Bronchial epithelial cell (primary cell): ENCODE data around the gene HMCN2. TPM values are rescaled to one million over a fixed set of nuclear protein-coding genes. Genes with fewer than 3 reads are reported as not detected.

Experiments
- DNase-seq: peaks from one replicate; pipeline ENCODE4 v3.0.0-alpha.2; 2010; ENCODE audit warnings: low read depth
- FAIRE-seq: peaks from 2 replicates; lab custom pipeline; 2011; peaks lifted over from hg19 to GRCh38; lab: Jason Lieb, UNC
- H3K27me3 ChIP-seq: 2 replicates; pipeline ENCODE4 v1.5.1; 2011; ENCODE audit warnings: low read length; ENCODE audit not compliant: control insufficient read depth, insufficient read depth
- H3K36me3 ChIP-seq: 2 replicates; pipeline ENCODE4 v1.5.1; 2011; ENCODE audit warnings: low read length; ENCODE audit not compliant: control insufficient read depth, insufficient read depth
- H3K4me3 ChIP-seq: 2 replicates; pipeline ENCODE4 v1.5.1; 2011; ENCODE audit warnings: mild to moderate bottlenecking, low read depth, low read length, control low read depth
- CTCF ChIP-seq: IDR thresholded peaks from 2 replicates; pipeline ENCODE4 v1.5.1; 2011; ENCODE audit warnings: mild to moderate bottlenecking, moderate library complexity, low read length, control low read depth, inconsistent platforms; ENCODE audit not compliant: insufficient read depth, severe bottlenecking
- total RNA-seq: library from RNA; depleted of rRNA; stranded (reverse); fragments of >200 nt; gene quantifications from 2 replicates; pipeline ENCODE4 v1.2.1, GENCODE V29; 2014

HMCN2 gene
- total RNA-seq, 1 donor from 2014 or later, result under 0.01 TPM

DNA sequence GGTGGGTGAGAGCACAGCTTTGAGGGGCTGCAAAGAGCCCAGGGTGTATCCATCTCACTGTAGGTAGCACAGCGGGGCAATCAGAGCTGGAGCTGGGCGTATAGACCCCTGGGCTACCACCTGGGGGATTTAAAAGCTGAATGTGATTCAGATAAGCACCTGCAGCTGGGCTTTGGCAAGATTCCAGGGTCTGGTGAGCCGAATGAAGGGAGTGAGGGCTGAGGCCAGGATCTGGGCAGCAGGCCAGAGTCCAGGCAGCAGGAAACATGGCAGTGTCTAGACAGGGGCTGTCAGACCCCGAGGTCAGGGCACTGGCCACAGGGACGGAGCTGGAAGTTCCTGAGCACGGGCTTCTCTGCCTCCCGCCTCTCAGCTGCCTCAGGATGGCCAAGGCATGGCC lies 187.9 kb downstream of the HMCN2 start:
- H3K36me3 ChIP-seq, result no peaks in the 10 kb centered on the region
- no peak for TF ChIP-seq CTCF
- no peak overlapping the region for H3K4me3 ChIP-seq
- FAIRE-seq (no peak), DNase-seq (no peak)
- no peaks in the 10 kb centered on the region for H3K27me3 ChIP-seq

- Histone ChIP-seq H3K27me3 (no peaks in the 10 kb centered on the region), H3K36me3 (no peaks in the 10 kb centered on the region), H3K4me3 (no peak overlapping the region)
- FAIRE-seq (peak; percentile 95), DNase-seq (no peak)
- TF ChIP-seq CTCF, result no peak
These were observed 188.7 kb downstream of the HMCN2 start for GRCh38 chr9:130454096-130454811.

DNA sequence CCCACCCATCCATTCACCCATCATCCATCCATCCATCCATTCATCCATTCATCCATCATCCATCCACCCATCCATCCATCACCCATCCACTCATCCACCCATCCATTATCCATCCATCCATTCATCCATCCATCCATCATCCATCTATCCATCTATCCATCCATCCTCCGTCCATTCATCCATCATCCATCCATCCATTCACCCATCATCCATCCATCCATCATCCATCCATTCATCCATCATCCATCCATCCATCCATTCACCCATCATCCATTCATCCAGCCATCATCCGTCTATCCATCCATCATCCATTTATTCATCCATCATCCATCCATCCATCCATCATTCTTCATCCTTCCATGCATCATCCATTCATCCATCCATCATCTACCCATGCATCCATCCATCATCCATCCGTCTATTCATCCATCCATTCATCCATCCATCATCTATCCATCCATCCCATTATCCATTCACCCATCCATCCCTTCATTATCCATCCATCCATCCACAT lies 189.3 kb downstream of the HMCN2 start:
- H3K27me3 ChIP-seq, result no peaks in the 10 kb centered on the region
- H3K36me3 ChIP-seq, result no peaks in the 10 kb centered on the region
- no peak overlapping the region for H3K4me3 ChIP-seq
- no peak for FAIRE-seq
- DNase-seq, result no peak
- TF ChIP-seq CTCF, result no peak

- FAIRE-seq, result no peak
- no peak for DNase-seq
- TF ChIP-seq CTCF, result no peak
- Histone ChIP-seq H3K27me3 (no peaks in the 10 kb centered on the region), H3K36me3 (no peaks in the 10 kb centered on the region), H3K4me3 (no peak overlapping the region)
These were observed 192.7 kb downstream of the HMCN2 start for GRCh38 chr9:130458027-130458803.

DNA sequence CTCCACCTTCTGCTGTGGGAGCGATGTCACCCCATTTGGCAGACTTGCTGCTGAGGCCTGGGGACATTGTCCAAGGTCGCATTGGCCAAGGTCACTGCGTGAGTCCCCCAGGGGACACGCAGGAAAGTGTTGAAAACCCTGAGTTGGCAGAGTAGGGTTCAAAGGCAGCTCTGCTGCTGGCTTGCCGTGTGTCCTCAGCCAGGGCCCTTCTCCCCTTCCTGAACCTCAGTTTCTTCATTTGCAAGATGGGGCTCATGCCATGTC lies 193.2 kb downstream of the HMCN2 start:
- H3K4me3 ChIP-seq, result no peak overlapping the region
- DNase-seq, result no peak
- H3K27me3 ChIP-seq, result no peaks in the 10 kb centered on the region
- no peak for TF ChIP-seq CTCF
- peaks cover under 1% of the 10 kb centered on the region for H3K36me3 ChIP-seq
- no peak for FAIRE-seq

- Histone ChIP-seq H3K4me3 (no peak overlapping the region), H3K36me3 (peaks cover 2% of the 10 kb centered on the region), H3K27me3 (no peaks in the 10 kb centered on the region)
- DNase-seq (no peak), FAIRE-seq (no peak)
- TF ChIP-seq CTCF, result no peak
These were observed 193.6 kb downstream of the HMCN2 start for GRCh38 chr9:130459151-130459550.
